Effector CD8-positive, alpha-beta T cell (primary cell): ENCODE data around the gene RTL10.
"Not testable (repeated sequence)": the region's sequence is repeated elsewhere in the genome, so short reads cannot be mapped to it uniquely, and the experiment has no call there.

Source experiments
- DNase-seq: peaks from one replicate; lab custom pipeline; 2025; lab: John Stamatoyannopoulos, UW

Gene RTL10

DNA sequence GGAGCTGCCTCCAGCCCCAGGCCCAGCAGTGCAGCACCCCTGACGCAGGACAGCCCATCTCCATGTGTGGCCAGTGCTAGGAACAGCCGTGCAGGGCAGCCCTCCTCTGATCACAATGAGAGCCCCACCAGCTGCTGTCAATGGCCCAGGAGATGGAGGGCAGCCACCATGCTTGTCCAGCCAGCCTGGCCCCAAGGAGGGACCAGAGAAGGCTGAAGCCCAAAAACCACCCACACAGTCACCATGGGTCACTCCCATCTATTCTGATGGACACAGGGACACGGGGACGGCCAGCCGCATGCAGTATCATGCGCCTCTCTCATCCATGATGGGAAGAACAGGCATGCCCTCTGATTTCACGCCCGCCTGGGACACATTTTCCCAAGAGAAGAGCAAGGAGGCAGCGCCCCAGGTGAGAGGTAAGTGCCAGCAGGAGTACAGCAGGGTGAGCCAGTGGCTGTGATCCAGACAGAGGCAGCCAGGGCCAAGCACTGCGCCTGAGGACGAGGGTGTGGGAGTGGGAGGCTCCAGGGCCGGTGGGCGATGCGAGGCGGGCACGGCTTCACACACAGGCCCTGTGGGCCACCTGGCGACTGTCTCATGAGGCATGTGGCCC is 33.6 kb upstream of the RTL10 start:
- no peak for DNase-seq

DNA sequence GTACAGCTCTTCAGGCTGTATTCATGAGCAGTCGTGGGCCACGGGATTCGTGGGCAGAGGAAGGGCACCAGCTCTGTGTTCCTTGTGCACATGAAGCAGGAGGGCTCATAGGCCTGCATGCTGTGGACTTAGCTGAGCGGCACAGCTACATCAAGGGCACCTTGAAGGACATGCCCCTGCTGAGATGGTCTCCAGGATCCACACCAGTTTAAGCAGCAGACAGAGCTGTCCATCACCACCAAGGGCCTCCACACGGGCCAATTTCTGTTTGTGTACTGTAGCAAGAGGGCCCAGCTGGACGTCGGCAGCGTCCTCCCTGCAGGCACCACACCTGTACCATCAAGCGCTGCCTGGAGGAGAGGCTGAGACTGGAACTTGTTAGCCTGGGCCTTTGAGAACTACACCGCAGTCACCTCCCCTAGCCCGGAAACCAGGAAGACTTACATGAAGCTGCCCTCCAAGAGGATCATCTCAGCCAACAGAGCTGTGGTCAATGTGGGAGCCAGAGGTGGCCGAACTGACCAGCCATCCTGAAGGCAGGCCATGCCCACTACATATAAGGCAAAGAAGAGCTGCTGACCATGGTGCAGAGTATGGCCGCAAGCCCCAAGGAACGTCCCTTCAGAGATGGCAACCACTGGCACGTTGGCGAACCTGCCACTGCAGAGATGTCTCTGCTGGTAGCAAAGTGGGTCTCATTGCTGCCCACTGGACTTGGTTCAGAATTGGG is 32.7 kb upstream of the RTL10 start:
- no peak for DNase-seq

- no peak for DNase-seq
Observed at GRCh38 chr22:19886605-19887255, 32.1 kb upstream of the RTL10 start.

DNA sequence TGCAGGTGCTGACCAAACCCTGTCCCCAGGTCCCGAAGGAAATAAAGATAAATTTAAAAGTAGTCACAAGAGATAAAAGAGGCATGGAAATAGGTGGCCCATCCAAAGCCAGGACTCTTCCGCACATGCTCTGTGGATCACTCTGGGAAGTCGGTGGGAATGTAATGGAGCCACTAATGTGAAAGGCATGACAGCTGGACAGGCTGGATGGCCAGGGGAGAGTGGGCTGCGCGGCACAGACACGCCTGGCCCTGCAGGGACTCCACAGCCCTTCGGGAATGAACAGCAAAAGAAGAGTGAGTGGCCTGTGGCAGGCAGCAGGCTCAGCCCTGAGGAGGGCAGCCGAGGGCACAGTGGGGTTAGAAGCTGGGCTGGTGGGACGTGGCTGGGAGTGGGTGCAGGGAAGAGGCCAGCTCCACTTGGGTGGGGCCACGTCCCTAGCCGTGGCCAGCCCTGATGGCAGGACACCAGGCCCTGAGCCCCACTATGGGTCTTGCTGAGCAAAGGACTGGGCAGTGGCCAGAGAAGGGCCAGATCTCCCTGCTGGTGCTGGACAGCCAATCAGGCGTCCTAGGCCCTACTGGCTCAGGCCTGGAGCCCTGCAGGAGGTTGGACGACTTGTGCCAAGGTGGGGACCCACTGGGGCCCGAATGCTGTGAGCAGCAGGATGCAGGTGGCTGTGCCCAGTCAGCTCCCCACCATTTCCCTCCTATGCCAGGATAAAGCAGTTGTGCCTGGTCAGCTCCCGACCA is 31.3 kb upstream of the RTL10 start:
- no peak for DNase-seq

DNA sequence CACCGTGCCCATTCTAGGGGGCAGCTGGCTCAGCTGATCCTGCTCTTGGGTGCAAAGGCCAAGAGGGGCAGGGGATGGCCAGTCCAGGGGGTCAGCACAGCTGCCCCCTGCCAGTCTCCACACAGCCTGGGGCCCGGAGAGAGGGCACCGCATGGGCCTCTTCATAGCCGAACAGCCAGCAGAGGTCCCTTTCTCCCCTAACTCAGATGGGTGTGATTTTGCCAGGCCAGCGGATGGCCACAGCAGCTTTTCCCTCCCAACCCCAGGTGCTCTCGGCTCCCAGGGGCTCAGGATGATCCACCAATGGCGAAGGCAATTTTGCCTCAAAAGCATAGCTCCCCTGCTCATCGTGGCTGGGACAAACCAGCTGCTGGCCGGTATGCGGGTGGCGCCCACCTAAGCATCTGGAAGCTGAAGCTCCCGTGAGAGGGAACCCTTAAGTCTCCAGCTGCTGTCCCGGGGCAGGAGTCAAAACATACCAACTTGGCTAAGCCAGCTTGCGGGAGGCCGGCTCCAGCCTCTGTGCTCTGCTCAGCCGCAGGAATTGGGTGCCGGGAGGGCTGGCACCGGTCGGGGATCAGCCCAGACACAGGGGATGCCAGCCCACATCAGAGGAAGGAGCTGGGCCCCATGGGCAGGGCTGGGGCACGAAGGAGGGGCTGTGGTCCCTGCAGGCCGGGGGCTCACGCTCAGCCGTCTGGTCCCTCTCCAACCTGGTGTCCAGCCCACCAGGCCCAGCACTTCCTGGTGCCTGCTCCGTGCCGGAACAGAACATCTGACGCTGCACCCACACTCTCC is 30.5 kb upstream of the RTL10 start:
- no peak for DNase-seq

DNA sequence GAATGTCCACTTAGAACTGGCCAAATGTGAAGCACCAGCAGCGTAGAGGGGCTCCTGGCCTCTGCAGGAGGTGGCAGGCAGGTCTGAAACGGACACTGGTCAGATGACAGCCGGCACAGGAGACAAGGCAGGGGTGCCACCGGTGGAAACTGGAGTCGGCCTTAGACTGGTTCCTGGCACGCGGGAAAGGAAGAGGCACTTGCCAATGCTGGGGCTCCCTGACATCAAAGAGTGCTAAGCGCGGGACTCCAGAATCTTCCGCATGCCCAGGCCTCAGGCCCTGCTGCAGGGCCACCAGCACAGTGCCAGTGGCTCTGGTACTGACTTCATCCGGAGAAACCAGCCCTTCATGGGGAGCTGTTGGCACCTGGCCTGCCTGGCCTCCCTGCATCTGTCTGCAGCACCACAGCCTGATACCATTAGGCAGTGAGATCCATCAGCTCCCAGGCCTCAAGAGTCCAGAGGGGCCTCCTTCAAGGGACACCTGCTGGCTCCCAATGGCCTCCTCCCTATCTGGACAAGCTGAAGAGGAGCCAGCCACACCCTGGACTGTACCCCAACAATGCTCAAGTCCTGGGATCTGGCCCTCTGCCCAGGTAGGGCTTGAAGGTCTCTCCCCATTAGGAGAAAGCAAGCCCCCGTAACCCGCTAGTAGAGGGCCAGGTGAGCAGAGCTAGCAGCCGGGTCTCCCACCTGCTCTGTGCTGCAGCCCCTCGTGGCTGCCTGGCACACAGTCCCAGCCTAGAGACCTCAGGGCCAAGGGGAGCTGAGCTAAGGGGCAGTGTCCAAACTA is 29.7 kb upstream of the RTL10 start:
- DNase-seq: no peak

DNA sequence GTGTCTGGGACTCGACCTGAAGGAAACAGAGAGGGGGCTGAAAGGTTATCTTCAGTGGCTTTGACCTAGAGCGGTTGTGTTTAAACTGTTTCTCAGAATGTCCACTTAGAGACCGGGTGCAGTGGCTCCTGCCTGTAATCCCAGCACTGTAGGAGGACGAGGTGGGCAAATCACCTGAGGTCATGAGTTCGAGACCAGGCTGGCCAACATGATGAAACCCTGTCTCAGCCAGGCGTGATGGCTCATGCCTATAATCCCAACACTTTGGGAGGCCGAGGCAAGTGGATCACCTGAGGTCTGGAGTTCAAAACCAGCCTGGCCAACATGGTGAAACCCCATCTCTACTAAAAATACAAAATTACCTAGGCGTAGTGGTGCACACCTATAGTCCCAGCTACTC is 28.8 kb upstream of the RTL10 start:
- not testable (repeated sequence) for DNase-seq

- no peak for DNase-seq
Observed at GRCh38 chr22:19882446-19883381, 28.0 kb upstream of the RTL10 start.

GRCh38 chr22:19880786-19881569 is 26.3 kb upstream of the RTL10 start:
- DNase-seq: no peak

- DNase-seq: no peak
Observed at GRCh38 chr22:19879992-19880785, 25.5 kb upstream of the RTL10 start.

DNA sequence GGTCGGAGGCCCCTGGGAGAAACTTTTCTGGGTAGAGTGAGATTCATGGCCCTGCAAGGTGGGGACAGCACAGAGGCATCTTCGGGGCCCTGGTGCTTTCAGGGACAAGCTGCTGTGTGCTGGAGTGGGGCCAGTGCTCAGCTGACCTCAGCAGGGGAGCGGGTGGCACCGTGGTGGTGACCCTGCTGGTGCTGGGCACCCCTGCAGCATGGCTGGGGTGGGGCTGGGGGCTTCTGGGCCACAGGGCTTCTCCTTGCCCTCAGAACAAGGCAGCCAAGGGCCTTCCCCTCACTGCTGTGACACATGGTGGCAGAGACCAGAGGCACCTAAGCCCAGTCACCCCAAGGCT is 24.9 kb upstream of the RTL10 start:
- no peak for DNase-seq

- DNase-seq: no peak
Observed at GRCh38 chr22:19879246-19879570, 24.5 kb upstream of the RTL10 start.

- DNase-seq: no peak
Observed at GRCh38 chr22:19878461-19879245, 24.0 kb upstream of the RTL10 start.

DNA sequence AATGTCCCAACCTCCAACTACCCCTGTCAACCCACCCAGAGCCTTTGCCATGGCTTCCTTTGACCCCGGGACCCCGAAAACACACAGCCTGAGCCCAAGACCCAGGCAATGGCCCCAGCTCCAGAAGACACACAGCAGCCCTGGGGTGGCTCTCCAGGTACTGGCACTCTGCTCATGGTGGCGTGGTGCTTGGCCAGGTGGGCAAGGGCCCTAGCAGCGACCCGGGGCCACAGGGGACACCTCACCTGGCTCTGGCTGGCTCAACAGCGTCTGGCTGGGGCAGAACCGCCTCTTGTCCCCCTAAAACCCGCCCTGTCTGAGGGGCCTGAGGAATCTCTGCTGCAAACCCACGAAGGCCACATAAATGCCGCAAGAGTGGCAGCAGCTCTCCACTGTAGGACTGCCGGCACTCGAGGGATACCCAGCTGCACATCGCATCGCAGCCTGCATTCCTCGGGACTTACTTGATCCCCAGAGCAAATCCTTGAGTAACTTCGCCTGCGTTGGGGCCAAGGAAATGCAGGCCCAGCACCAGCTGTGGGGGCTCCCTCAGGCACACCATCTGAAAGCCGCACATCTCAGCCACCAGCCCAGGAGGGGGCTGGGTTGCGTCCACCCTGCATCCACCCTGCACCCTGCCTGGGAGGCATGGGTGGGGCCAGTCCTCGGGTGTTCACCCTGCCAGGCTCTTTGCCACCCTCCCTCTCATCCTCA is 23.1 kb upstream of the RTL10 start:
- DNase-seq: no peak

DNA sequence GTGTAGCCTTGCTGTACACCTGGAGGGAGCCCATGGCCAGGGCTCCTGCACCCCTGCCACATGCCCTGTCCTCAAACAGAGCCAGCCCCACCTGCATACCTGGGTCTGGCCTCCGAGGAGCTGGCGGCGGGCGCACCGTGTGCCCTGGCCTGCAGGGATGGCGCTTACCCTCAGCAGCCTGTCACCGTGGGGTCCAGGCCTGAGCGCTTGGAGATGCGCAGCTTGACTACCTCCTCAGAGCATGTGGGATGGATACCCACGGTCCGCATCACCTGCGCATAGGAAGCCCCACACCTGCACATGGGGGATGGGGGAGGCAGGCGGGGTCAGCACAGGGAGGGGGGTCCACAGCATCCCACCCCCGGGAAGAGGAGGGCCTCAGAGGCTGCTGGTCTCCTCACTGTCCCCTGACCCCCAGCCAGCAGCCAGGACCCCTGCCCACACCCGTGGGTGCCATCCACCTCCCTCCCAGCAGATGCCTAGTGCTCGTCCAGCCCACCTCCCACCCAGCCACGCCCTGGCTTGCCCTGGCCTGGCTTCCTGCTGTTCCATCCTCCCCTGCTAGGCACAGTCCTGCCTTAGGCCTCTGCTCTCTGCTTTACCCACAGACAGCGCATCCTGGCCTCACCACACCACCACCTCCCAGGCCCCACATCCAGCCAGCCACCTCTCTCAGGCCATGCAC is 22.4 kb upstream of the RTL10 start:
- DNase-seq: no peak

DNA sequence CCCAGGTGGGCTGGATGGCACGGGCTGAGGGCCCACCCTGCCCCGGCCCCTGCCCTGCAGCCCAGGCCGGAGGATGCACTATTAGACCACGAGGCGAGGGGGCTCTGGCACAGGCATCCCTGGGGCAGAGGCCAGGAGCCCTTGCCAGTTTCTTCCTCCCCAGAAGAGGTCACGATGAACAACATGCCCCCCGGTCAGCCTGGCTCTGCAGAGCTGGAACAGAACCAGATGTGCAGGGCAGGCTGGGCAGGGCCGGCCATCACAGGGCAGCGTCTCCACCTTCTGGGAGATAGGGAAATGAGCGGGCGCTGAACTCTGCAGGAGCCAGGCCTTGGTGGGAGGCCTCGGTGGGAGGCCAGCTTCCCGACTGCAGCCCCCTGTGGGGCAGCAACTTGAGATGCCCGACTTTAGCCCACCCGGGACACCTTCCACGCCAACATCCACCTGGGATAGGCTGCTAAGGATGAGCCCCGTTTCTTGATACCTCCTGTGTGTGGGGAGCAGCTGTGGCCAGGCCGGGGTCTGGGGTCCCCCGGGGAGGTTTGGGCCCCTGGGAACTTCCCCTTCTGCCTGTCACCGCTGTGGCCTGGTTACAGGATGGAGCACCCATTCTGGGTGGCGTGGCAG is 21.8 kb upstream of the RTL10 start:
- no peak for DNase-seq
